Ascending aorta (tissue), 2 donors: ENCODE results near the gene TLX3. TPM values are rescaled to one million over a fixed set of nuclear protein-coding genes. Genes with fewer than 3 reads are reported as not detected.
"Not testable (repeated sequence)": the region's sequence is repeated elsewhere in the genome, so short reads cannot be mapped to it uniquely, and the experiment has no call there.

ENCODE experiments used
- DNase-seq, 2 donors: peaks; one replicate each; pipeline ENCODE4 v3.0.0-alpha.2; 2019; ENCODE audit warnings: low spot score in 2 of 2
- H3K27ac ChIP-seq, 2 donors: fragments of 200-600 bp; sonication (generic); one replicate each; pipeline ENCODE4 v1.5.1; 2016 to 2017; ENCODE audit warnings: mild to moderate bottlenecking in 1 of 2
- H3K27me3 ChIP-seq: fragments of 200-600 bp; sonication (generic); one replicate; pipeline ENCODE4 v1.5.1; 2017
- H3K36me3 ChIP-seq, 2 donors: fragments of 200-600 bp; sonication (generic); one replicate each; pipeline ENCODE4 v1.5.1; 2016
- H3K4me1 ChIP-seq, 2 donors: fragments of 200-600 bp; sonication (generic); one replicate each; pipeline ENCODE4 v1.5.1; 2016 to 2017; ENCODE audit warnings: mild to moderate bottlenecking in 1 of 2
- H3K4me3 ChIP-seq, 2 donors: fragments of 200-600 bp; sonication (generic); one replicate each; pipeline ENCODE4 v1.5.1; 2016 to 2017; ENCODE audit warnings: mild to moderate bottlenecking in 1 of 2
- H3K9me3 ChIP-seq, 2 donors: fragments of 200-600 bp; sonication (generic); one replicate each; pipeline ENCODE4 v1.5.1; 2016
- CTCF ChIP-seq, 3 experiments: fragments of 200-600 bp in 2 of 3; fragments of 450-650 bp in 1 of 3; sonication (generic) in 2 of 3; IDR thresholded peaks; one replicate each; pipeline ENCODE4 v1.5.1; 2016 to 2019; ENCODE audit warnings: antibody characterized with exemption in 3 of 3, mild to moderate bottlenecking in 1 of 3, moderate library complexity in 1 of 3
- intact Hi-C: fragments of 100-400 bp; cut with DNase I; formaldehyde crosslinking; loops from one replicate; pipeline ENCODE4 v1.15.1; 2023
- total RNA-seq: library from RNA; depleted of rRNA; stranded (reverse); fragments of >200 nt; gene quantifications from one replicate; pipeline ENCODE4 v1.1.0, GENCODE V29; 2016

Gene TLX3
- total RNA-seq, 1 donor from 2014 or later: not detected

DNA sequence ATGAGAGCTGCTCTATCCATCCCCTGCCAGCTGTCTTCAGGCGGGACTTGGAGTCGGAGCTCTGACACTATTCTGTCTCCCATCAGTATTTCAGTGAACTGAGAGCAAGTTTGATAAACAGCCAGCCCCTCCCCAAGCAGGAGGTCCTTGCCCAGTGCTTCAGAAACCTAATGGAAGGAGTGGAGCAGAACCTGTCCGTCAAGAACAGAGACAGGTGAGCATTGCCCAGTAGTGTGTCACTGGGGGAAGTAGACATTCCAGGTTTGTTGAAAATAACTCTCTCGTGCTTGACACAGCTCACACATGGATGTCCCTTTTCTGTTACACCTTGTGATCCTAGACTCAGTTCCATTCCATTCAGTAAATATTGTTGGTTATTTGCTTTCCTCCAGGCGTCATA lies 13.2 kb upstream of the TLX3 start:
- intact Hi-C loops: no loop called here
- Histone ChIP-seq H3K27ac (no peak overlapping the region), H3K9me3 (no peaks in the 10 kb centered on the region), H3K4me1 (no peaks in the 10 kb centered on the region), H3K4me3 (no peak overlapping the region), H3K27me3 (no peaks in the 10 kb centered on the region), H3K36me3 (no peaks in the 10 kb centered on the region)
- DNase-seq: no peak
- TF ChIP-seq CTCF (IDR thresholded peaks at IDR 0.05): no peak

- H3K9me3 ChIP-seq, H3K27me3 ChIP-seq, H3K4me1 ChIP-seq, H3K27ac ChIP-seq, H3K4me3 ChIP-seq, H3K36me3 ChIP-seq, intact Hi-C loops, DNase-seq: not testable (repeated sequence)
Measured at GRCh38 chr5:171297941-171298340, 11.1 kb upstream of the TLX3 start.

DNA sequence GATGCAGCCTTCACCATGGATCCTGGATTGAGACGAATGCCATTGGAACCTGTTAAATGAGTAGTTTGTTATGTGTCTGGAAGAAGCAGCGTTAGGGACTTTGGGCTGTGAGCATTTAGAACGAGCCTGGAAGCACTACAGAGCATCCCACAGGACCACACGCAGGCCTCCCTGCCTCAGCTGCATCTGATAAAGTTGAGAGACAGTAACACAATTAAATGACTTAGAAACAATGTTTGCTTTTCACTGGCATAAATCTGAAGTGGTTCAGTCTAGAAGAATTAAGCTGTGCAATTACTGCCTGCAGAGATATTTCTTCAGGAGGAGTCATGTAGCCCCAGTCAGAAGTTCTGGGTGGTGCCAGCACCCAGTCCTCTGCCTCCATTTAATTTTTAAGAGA lies 9.8 kb upstream of the TLX3 start:
- DNase-seq: no peak
- H3K27me3 ChIP-seq: no peaks in the 10 kb centered on the region
- no peak for TF ChIP-seq CTCF (IDR thresholded peaks at IDR 0.05)
- H3K36me3 ChIP-seq: no peaks in the 10 kb centered on the region
- H3K27ac ChIP-seq: no peak overlapping the region
- no peaks in the 10 kb centered on the region for H3K4me1 ChIP-seq
- intact Hi-C loops: no loop called here
- H3K9me3 ChIP-seq: no peaks in the 10 kb centered on the region
- no peak overlapping the region for H3K4me3 ChIP-seq

DNA sequence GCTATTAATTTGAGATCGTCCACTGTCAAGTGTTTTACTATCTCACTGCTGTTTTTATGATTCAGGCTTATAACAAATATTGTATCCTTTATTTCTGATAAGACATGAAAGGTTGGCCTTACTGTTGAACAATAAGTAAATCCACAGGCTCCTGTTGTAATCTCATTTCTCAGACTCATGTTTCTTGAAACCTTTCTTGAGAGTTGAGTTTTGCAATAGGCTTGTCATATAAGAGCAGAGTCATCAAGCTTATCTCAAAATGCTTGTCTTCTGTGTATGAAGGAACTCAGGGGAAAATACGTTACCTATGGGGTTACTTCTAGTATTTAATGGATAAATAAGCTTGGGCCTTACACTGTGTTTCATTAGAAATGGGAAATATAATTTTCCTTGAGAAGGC lies 9.2 kb upstream of the TLX3 start:
- TF ChIP-seq CTCF (IDR thresholded peaks at IDR 0.05): no peak

DNA sequence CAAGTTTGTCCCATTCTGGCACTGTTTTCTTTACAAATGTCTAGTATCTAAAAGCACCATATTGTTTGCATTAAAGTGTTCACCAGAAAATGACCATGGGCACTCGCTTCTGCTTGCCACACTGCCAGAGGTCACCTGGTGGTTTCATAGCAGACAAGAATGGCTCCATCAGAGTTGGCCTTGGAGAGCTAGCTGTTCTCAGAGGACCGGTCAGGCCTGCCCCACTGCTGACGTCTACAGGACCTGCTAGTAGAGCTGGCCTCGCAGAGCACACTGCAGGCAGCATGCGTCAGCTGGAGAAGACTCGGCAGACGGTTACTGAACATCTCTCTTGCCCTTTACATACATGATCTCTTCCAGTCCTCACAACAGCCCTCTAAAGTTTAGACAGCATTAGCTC lies 8.7 kb upstream of the TLX3 start:
- Histone ChIP-seq H3K27ac (no peak overlapping the region), H3K27me3 (no peaks in the 10 kb centered on the region), H3K4me1 (no peaks in the 10 kb centered on the region), H3K36me3 (no peaks in the 10 kb centered on the region), H3K4me3 (no peak overlapping the region), H3K9me3 (no peaks in the 10 kb centered on the region)
- intact Hi-C loops: no loop called here
- TF ChIP-seq CTCF (IDR thresholded peaks at IDR 0.05): no peak
- no peak for DNase-seq

More for the DNA sequence above, 9.2 kb upstream of the TLX3 start:
- no peaks in the 10 kb centered on the region for H3K4me1 ChIP-seq
- H3K9me3 ChIP-seq: no peaks in the 10 kb centered on the region
- no peak for DNase-seq
- no peaks in the 10 kb centered on the region for H3K27me3 ChIP-seq
- H3K4me3 ChIP-seq: no peak overlapping the region
- no peak overlapping the region for H3K27ac ChIP-seq
- intact Hi-C loops: no loop called here
- H3K36me3 ChIP-seq: no peaks in the 10 kb centered on the region

DNA sequence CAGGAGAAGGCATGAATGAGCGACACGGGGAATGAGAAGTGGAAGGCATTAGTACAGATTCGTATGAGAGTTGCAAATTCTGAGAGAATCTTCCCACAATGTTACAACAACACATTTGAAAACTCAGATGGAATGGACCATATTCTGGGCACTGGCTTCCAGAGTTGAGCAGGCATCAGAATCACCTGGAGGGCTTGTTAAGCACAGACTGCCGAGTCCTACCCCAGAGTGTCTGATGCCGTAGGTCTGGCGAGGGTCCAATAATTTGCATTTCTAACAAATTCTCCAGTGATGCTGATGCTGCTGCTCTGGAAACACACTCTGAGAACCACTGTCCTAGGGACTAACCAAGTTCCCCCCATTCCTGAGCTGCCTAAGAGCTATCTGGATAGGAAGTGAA lies 2.9 kb upstream of the TLX3 start:
- Histone ChIP-seq H3K36me3 (no peaks in the 10 kb centered on the region), H3K4me1 (peaks cover 0 to 8% of the 10 kb centered on the region in 2 donors), H3K9me3 (no peaks in the 10 kb centered on the region), H3K27ac (no peak overlapping the region), H3K27me3 (peaks cover 29% of the 10 kb centered on the region), H3K4me3 (no peak overlapping the region)
- DNase-seq: no peak
- TF ChIP-seq CTCF (IDR thresholded peaks at IDR 0.05): no peak
- intact Hi-C loops: no loop called here
